ENCODE data around the gene HNF1A. TPM values are rescaled to one million over a fixed set of nuclear protein-coding genes. Genes with fewer than 3 reads are reported as not detected.

HNF1A gene
- total and polyA plus RNA-seq, 2 of the 13 experiments (the other 11 are each of a cell fraction or from before 2014, with no cell fraction given), result 13.4 to 34.7 TPM

GRCh38 chr12:120940799-120941198 is 37.5 kb upstream of the HNF1A start (continued):
- TF ChIP-seq ZNF770 (CRISPR knock-in tag; IDR thresholded peaks at IDR 0.05), result peak; percentile 84
- no peak for TF ChIP-seq POLR2A (IDR thresholded peaks at IDR 0.05; ENCODE audit: insufficient read depth in 1 of 2, low read depth in 2 of 2, low read length in 2 of 2)
- TF ChIP-seq ZNF510 (CRISPR knock-in tag; IDR thresholded peaks at IDR 0.05; ENCODE audit: low read depth), result no peak
- TF ChIP-seq CEBPB (IDR thresholded peaks at IDR 0.05; ENCODE audit: borderline replicate concordance, low read depth, low read length), result peak; percentile 68
- TF ChIP-seq FOSL2 (CRISPR knock-in tag; IDR thresholded peaks at IDR 0.05), result 0 out of 2 replicates have a peak, but pooled peaks have one; percentile 22
- no peak for TF ChIP-seq JDP2 (CRISPR knock-in tag; IDR thresholded peaks at IDR 0.05; ENCODE audit: borderline replicate concordance)
- no peak for TF ChIP-seq TMF1 (CRISPR knock-in tag; IDR thresholded peaks at IDR 0.05; ENCODE audit: low read depth)
- peak; percentile 96; the same call in 1 of the 2 replicates for TF ChIP-seq THRA (CRISPR knock-in tag; IDR thresholded peaks at IDR 0.05; ENCODE audit: borderline replicate concordance)
- TF ChIP-seq RXRA (CRISPR knock-in tag; IDR thresholded peaks at IDR 0.05), result peak; percentile 63; the same call in 1 of the 2 replicates
- peak; percentile 96 for TF ChIP-seq ZNF121 (CRISPR knock-in tag; IDR thresholded peaks at IDR 0.05)
- TF ChIP-seq ZNF281 (CRISPR knock-in tag; IDR thresholded peaks at IDR 0.05; ENCODE audit: borderline replicate concordance), result peak; percentile 25; the same call in 1 of the 2 replicates
- no peak for TF ChIP-seq CCDC6 (CRISPR knock-in tag; IDR thresholded peaks at IDR 0.05)
- no peak for TF ChIP-seq TARDBP (CRISPR knock-in tag; IDR thresholded peaks at IDR 0.05)
- no peak for TF ChIP-seq HMGXB4 (CRISPR knock-in tag; IDR thresholded peaks at IDR 0.05; ENCODE audit: borderline replicate concordance in 1 of 2, low read depth in 1 of 2)
- peak; percentile 24; the same call in 1 of the 2 replicates for TF ChIP-seq HNF4G (IDR thresholded peaks at IDR 0.05; ENCODE audit: borderline replicate concordance, low read depth, low read length)
- TF ChIP-seq HNF4G (CRISPR knock-in tag; IDR thresholded peaks at IDR 0.05; ENCODE audit: borderline replicate concordance, low read depth), result no peak
- TF ChIP-seq ZNF143 (CRISPR knock-in tag; IDR thresholded peaks at IDR 0.05), result no peak
- TF ChIP-seq PREB (CRISPR knock-in tag; IDR thresholded peaks at IDR 0.05), result no peak
- TF ChIP-seq ATF7 (IDR thresholded peaks at IDR 0.05), result peak; percentile 46
- TF ChIP-seq ATF7 (CRISPR knock-in tag; IDR thresholded peaks at IDR 0.05), result no peak
- no peak for TF ChIP-seq ZNF772 (CRISPR knock-in tag; IDR thresholded peaks at IDR 0.05)

Data from HepG2 (cell line).